ENCODE data around the gene S100A7A.

S100A7A gene

DNA sequence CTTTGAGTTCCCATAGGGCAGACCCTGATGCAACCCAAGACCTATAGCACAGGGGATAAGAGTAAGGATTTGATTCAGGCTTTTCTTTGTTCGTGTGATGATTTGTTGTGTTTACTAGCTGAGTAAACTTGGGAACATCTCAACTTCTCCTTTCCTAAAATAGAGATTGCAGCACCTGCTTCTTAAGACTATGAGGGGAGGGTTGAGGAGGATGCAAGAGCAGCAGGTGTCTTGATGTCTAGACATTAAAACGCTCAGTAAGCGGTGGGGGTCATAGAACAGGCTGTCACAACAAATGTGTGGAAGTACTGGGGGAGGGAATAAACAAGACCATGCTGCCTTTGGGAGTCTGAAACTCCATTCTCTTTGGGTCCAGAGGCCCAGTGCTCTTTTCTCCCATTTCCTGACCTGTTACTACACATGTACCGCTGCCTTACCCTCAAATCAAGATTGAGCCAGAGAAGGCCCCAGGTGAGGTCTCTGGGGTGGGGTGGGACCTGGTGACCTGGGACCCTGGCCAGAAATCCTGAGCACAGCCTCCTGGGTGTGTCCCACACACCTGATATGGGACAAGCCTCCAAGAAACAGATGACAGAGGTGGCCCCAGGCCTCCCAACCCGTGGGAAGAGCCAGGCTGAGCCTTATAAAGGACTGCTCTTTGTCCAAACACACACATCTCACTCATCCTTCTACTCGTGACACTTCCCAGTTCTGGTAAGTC is at the start of gene S100A7A:
S100A7A (plus strand) TSS at position 671 of the 721 bp plus-strand sequence. CDS start 1,563 bp downstream, outside the sequence.
- no peak for DNase-seq (ENCODE audit: low read depth in 1 of 2, low spot score in 1 of 2)

DNA sequence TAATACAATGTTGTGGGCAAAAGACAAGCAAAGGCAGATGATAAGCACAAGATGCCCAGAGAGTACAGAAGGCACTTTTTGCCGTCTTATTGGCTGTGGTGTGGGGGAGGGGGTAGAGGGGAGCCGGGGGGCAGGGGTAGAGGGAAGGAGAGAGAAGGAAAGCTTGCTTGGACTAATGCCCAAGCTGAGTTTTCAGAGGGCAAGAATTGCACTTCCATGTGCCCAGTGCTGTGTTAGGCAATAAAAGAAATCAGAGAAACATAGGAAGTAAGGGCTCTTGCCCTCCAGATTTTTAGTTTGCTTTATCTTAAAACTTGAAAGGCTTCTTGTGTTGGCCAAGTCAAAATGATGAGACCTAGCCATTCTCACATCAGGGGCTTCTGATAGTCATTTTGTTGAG is 49.2 kb upstream of the S100A7A start:
- DNase-seq (ENCODE audit: low read depth in 1 of 2, low spot score in 1 of 2), result no peak
- no peak for TF ChIP-seq JUND (IDR thresholded peaks at IDR 0.05; ENCODE audit: low read depth)
- in situ Hi-C loops (cut with HindIII; ENCODE audit: low pct_unique_long_range_greater_than_20kb, low sequenced_read_pairs), result no loop called here

More for the DNA sequence above, at the start of gene S100A7A:
- in situ Hi-C loops (cut with HindIII; ENCODE audit: low pct_unique_long_range_greater_than_20kb, low sequenced_read_pairs), result no loop called here
- TF ChIP-seq JUND (IDR thresholded peaks at IDR 0.05; ENCODE audit: low read depth), result no peak

DNA sequence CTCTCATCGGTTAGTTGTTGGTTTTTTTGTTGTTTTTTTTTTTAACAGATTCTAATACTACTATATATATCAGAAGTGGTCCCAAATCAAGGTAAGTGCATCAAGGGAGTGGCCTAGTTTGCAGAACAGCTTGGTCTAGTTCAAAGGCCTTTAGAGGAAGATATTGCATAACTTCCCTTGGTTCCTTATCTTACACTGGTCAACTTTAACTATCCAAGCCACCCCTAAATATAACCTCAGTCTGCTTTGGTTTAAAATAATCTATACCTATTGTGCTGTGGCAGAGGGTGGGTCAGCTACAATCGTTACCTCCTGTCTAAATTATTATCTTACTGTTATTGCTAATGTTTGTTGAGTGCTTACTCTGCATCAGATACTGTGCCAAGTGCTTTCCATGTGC is 47.8 kb upstream of the S100A7A start:
- DNase-seq (ENCODE audit: low read depth in 1 of 2, low spot score in 1 of 2), result no peak
- no peak for TF ChIP-seq JUND (IDR thresholded peaks at IDR 0.05; ENCODE audit: low read depth)
- in situ Hi-C loops (cut with HindIII; ENCODE audit: low pct_unique_long_range_greater_than_20kb, low sequenced_read_pairs), result no loop called here

DNA sequence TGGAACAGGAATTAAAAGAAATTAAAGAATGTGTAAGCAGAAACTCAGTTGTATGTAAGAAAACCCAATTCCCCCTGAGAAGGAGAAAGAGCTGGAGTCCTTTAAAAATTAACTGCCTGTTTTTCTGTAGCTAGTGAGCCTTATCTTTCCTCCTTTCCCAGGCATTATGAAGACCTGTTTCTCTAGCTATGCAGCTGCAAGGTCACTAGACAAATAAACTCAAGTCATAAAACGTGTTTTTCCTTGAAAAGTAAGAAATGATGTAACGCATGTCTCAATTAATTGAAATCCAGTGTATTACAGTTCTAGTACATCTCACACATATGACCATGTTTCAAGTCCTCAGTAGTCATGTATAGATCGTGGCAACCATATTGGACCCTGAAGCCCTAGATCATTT is 46.2 kb upstream of the S100A7A start:
- no peak for DNase-seq (ENCODE audit: low read depth in 1 of 2, low spot score in 1 of 2)
- TF ChIP-seq JUND (IDR thresholded peaks at IDR 0.05; ENCODE audit: low read depth), result no peak
- in situ Hi-C loops (cut with HindIII; ENCODE audit: low pct_unique_long_range_greater_than_20kb, low sequenced_read_pairs), result no loop called here

DNA sequence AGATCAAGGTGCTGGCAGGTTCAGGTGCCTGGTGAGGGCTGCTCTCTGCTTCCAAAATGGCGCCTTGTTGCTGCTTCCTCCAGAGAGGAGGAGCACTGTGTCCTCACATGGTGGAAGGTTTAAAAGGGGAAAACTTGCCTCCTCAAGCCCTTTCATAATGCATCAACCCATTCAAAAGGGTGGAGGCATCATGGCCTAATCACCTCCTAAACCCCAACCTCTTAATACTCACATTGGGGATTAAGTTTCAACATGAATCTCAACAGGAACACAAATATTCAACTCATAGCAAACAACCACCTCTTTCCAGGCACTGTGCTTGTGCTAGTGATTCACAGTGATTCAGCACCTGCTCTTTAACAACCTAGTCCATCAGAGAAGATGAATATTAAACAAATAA is 45.1 kb upstream of the S100A7A start:
- TF ChIP-seq JUND (IDR thresholded peaks at IDR 0.05; ENCODE audit: low read depth), result no peak
- in situ Hi-C loops (cut with HindIII; ENCODE audit: low pct_unique_long_range_greater_than_20kb, low sequenced_read_pairs), result no loop called here
- no peak for DNase-seq (ENCODE audit: low read depth in 1 of 2, low spot score in 1 of 2)

DNA sequence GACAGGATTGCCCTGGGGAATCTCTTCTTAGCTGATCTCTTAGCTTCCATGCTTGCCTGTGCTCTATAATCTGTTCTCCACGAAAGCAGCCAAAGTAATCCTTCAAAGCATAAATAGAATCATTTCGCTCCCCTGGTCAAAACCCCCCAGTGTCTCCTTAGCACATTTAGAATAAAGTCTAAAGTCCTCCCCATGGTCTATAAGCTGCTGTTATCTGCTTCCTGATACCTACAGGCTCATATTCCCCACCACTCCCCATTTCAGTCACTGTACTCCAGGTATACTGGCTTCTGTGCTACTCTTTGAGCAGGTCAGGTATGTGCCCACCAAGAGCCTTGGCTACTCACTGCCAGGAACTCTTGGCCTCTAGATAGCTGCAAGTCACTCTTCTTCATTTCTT is 43.7 kb upstream of the S100A7A start:
- DNase-seq (ENCODE audit: low read depth in 1 of 2, low spot score in 1 of 2), result no peak
- in situ Hi-C loops (cut with HindIII; ENCODE audit: low pct_unique_long_range_greater_than_20kb, low sequenced_read_pairs), result no loop called here
- TF ChIP-seq JUND (IDR thresholded peaks at IDR 0.05; ENCODE audit: low read depth), result no peak

DNA sequence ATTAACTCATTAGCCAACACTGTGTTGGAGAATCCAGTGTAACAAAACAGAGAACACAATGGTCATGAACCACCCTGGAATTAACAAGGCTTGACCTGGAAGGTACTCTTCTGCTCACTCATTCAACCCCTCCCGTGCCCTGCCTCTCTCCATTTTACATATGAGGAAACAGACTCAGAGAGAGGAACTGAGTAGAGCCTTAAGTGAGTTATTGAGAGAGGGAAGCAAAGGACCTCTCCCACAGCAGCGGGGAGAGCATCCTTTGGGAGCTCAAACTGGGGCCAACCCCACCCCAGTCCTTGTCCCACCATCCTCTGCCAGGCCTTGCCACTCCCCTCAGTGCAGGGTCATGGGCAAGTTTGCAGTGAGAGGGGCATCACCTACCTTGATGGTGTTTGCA is 42.2 kb upstream of the S100A7A start:
- in situ Hi-C loops (cut with HindIII; ENCODE audit: low pct_unique_long_range_greater_than_20kb, low sequenced_read_pairs), result no loop called here
- no peak for DNase-seq (ENCODE audit: low read depth in 1 of 2, low spot score in 1 of 2)
- TF ChIP-seq JUND (IDR thresholded peaks at IDR 0.05; ENCODE audit: low read depth), result no peak

DNA sequence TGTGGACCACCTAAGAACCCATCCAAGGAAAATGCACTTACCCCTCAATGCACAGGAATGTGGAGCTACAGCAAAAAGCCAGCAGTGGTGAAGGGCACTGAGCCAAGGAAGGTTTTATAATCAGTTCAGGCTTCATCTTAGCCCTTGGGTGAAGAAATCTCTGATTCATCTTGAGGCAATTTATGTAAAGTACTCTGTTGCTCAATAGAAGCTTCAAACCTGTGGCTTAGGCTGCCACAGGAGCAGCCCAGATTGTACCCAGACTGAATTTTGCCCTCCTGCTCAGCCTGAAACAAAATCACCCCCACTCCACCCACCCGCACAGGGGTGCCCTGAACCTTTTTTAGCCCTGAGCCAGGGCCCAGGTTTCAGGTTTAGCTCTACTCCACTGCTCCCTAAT is 40.8 kb upstream of the S100A7A start, which contains the start of gene S100A12:
S100A12 (minus strand) TSS at position 111 of the 400 bp plus-strand sequence. CDS start 1,029 bp downstream, outside the sequence.
- DNase-seq (ENCODE audit: low read depth in 1 of 2, low spot score in 1 of 2), result no peak
- no peak for TF ChIP-seq JUND (IDR thresholded peaks at IDR 0.05; ENCODE audit: low read depth)
- in situ Hi-C loops (cut with HindIII; ENCODE audit: low pct_unique_long_range_greater_than_20kb, low sequenced_read_pairs), result no loop called here

DNA sequence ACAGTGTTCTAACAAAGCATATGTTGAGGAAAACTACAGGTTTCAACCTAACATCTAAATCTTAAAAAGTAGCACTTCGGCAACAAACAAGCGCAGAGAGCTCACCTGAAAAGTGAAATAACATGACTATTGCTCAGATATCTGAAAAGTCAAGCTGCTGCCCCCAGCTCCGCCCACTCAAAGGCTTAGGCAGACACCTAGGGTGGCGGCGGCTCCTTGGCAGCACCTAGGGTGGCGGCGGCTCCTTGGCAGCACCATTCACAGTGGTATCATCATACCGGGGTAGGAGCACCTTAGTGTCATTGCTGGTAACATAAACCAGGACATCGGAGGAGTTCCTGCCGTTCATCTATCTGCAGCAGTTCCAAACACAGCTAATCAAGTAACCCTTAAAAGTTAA is 36.7 kb upstream of the S100A7A start:
- in situ Hi-C loops (cut with HindIII; ENCODE audit: low pct_unique_long_range_greater_than_20kb, low sequenced_read_pairs), result no loop called here
- DNase-seq (ENCODE audit: low read depth in 1 of 2, low spot score in 1 of 2), result no peak
- TF ChIP-seq JUND (IDR thresholded peaks at IDR 0.05; ENCODE audit: low read depth), result no peak

DNA sequence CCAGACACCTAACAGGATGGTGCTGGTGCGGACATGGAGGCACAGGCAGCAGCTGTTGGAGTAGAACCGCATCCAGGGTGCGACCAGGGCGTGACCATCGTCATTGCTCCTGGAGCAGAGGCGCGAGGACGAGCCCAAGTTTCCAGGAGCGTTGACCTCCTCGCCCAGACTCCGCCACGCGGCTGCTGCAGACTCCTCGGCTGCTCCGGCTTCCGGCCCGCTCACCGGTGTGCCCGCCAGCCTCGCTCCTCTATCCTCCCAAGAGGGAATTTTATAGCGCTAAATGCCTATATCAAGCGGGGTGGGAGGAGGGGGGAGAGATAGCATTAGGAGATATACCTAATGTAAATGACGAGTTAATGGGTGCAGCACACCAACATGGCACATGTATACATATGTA is 35.6 kb upstream of the S100A7A start:
- in situ Hi-C loops (cut with HindIII; ENCODE audit: low pct_unique_long_range_greater_than_20kb, low sequenced_read_pairs), result no loop called here
- no peak for DNase-seq (ENCODE audit: low read depth in 1 of 2, low spot score in 1 of 2)
- TF ChIP-seq JUND (IDR thresholded peaks at IDR 0.05; ENCODE audit: low read depth), result no peak

DNA sequence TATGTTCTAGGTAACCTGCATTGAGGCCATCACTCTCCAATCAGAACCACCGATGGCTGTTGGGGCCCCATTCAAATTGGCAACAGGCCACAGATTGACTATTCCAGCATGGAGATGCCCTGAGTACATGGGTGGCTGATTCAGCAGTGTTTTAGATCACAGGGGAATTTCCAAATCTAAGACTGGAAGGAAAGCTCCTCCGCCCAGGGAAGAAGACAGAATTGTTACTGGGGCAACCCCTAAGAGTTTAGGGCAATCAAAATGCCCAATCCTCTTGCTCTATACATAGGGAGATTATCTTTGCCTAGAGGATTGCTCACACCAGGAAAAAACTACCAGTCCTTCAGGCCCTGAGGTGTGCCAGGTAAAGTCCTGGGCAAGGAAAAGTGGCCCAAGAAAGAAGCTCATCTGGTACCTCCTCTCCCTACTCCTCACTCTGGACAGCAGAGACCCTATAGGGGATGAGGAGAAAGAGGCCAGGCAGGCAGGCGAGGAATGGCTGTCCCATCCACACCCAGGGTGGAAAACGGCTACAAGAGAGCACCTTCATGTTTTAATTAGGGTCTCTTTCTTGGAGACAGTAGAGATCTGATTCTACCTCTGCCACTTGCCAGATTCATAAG is 31.3 kb upstream of the S100A7A start:
- no peak for TF ChIP-seq JUND (IDR thresholded peaks at IDR 0.05; ENCODE audit: low read depth)

DNA sequence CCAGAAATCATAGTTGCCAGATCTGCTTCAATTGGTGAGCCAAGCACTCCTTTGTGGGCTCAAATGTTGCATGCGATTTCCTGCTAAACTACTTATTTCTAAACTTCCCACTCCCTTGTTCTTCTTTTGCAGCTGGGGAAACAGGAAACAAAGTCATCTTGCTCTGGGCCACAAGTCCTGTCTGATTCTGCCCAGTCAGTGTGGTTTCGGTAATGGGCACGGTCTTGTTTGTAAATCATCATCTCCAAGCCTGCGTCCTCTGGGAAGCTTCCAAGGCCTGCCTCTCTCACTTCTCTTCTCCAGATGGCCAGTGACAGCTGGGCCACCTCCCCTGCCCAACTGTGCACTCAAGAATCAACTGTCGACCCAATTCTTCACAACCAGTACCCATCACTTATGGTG is 29.8 kb upstream of the S100A7A start:
- TF ChIP-seq JUND (IDR thresholded peaks at IDR 0.05; ENCODE audit: low read depth), result no peak
- in situ Hi-C loops (cut with HindIII; ENCODE audit: low pct_unique_long_range_greater_than_20kb, low sequenced_read_pairs), result no loop called here
- no peak for DNase-seq (ENCODE audit: low read depth in 1 of 2, low spot score in 1 of 2)

More for the DNA sequence above, 31.3 kb upstream of the S100A7A start:
- no peak for DNase-seq (ENCODE audit: low read depth in 1 of 2, low spot score in 1 of 2)
- in situ Hi-C loops (cut with HindIII; ENCODE audit: low pct_unique_long_range_greater_than_20kb, low sequenced_read_pairs), result no loop called here

DNA sequence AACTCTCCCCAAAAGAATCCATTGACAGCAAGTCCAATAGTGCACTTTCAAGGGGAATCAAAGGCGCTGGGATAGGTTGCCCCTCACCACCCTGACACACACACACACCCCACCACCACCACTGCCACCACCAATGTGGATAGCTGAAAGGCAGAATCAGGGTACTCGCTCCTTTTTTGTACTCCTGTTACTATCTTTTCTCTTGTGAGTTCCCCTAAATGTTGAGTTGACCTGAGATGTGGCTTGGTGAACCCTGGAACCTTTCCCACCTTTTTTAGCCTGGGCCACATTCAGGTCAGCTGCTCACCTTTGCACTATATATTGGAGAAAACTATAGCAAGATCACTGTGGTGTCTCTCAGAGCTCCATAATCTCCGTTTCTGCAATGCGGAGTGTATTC is 29.3 kb upstream of the S100A7A start:
- in situ Hi-C loops (cut with HindIII; ENCODE audit: low pct_unique_long_range_greater_than_20kb, low sequenced_read_pairs), result no loop called here
- DNase-seq (ENCODE audit: low read depth in 1 of 2, low spot score in 1 of 2), result no peak
- TF ChIP-seq JUND (IDR thresholded peaks at IDR 0.05; ENCODE audit: low read depth), result no peak

All from T47D (cell line).